ENCODE measurements around the gene TOM1L1.

The TOM1L1 gene

GRCh38 chr17:54945671-54946070, 45.0 kb downstream of the TOM1L1 start:
- no peak for DNase-seq (ENCODE audit: low read depth in 2 of 2, low spot score in 1 of 2)

- DNase-seq (ENCODE audit: low read depth in 2 of 2, low spot score in 1 of 2): no peak
Observed at GRCh38 chr17:54947396-54947795, 46.7 kb downstream of the TOM1L1 start.

GRCh38 chr17:54948380-54948779, 47.7 kb downstream of the TOM1L1 start:
- no peak for DNase-seq (ENCODE audit: low read depth in 2 of 2, low spot score in 1 of 2)

GRCh38 chr17:54950116-54950515, 49.5 kb downstream of the TOM1L1 start:
- no peak for DNase-seq (ENCODE audit: low read depth in 2 of 2, low spot score in 1 of 2)

GRCh38 chr17:54951286-54951685, 50.6 kb downstream of the TOM1L1 start:
- DNase-seq (ENCODE audit: low read depth in 2 of 2, low spot score in 1 of 2): no peak

GRCh38 chr17:54956791-54957190, 56.1 kb downstream of the TOM1L1 start:
- no peak for DNase-seq (ENCODE audit: low read depth in 2 of 2, low spot score in 1 of 2)

GRCh38 chr17:54967621-54968261, 67.1 kb downstream of the TOM1L1 start:
- DNase-seq (ENCODE audit: low read depth in 2 of 2, low spot score in 1 of 2): no peak

- peak; percentile 79 to 83 for DNase-seq (ENCODE audit: low read depth in 2 of 2, low spot score in 1 of 2)
Observed at GRCh38 chr17:54968262-54968987, 67.8 kb downstream of the TOM1L1 start, which contains the start of the genes COX11 and STXBP4. Gene COX11, minus strand, starts transcription at chr17:54968654. Its CDS starts 8 bp downstream, at chr17:54968646. Gene STXBP4, plus strand, starts transcription at chr17:54968765. Its CDS starts 17,455 bp downstream, at chr17:54986220.

- peak; percentile 6 to 13 for DNase-seq (ENCODE audit: low read depth in 2 of 2, low spot score in 1 of 2)
Observed at GRCh38 chr17:54968988-54969332, 68.3 kb downstream of the TOM1L1 start.

GRCh38 chr17:54969658-54970572, 69.3 kb downstream of the TOM1L1 start:
- no peak for DNase-seq (ENCODE audit: low read depth in 2 of 2, low spot score in 1 of 2)

- DNase-seq (ENCODE audit: low read depth in 2 of 2, low spot score in 1 of 2): no peak
Observed at GRCh38 chr17:54971147-54971546, 70.5 kb downstream of the TOM1L1 start.

- DNase-seq (ENCODE audit: low read depth in 2 of 2, low spot score in 1 of 2): no peak
Observed at GRCh38 chr17:54971901-54972300, 71.2 kb downstream of the TOM1L1 start.

- no peak for DNase-seq (ENCODE audit: low read depth in 2 of 2, low spot score in 1 of 2)
Observed at GRCh38 chr17:54972406-54973138, 71.9 kb downstream of the TOM1L1 start.

- no peak for DNase-seq (ENCODE audit: low read depth in 2 of 2, low spot score in 1 of 2)
Observed at GRCh38 chr17:54974759-54975158, 74.1 kb downstream of the TOM1L1 start.

- no peak for DNase-seq (ENCODE audit: low read depth in 2 of 2, low spot score in 1 of 2)
Observed at GRCh38 chr17:54976316-54976715, 75.7 kb downstream of the TOM1L1 start.

- DNase-seq (ENCODE audit: low read depth in 2 of 2, low spot score in 1 of 2): no peak
Observed at GRCh38 chr17:54977744-54978143, 77.1 kb downstream of the TOM1L1 start.

GRCh38 chr17:54979657-54980056, 79.0 kb downstream of the TOM1L1 start:
- no peak for DNase-seq (ENCODE audit: low read depth in 2 of 2, low spot score in 1 of 2)

GRCh38 chr17:54980375-54980774, 79.7 kb downstream of the TOM1L1 start:
- no peak for DNase-seq (ENCODE audit: low read depth in 2 of 2, low spot score in 1 of 2)

- no peak for DNase-seq (ENCODE audit: low read depth in 2 of 2, low spot score in 1 of 2)
Observed at GRCh38 chr17:54982399-54982798, 81.7 kb downstream of the TOM1L1 start.

GRCh38 chr17:54983260-54983659, 82.6 kb downstream of the TOM1L1 start:
- no peak for DNase-seq (ENCODE audit: low read depth in 2 of 2, low spot score in 1 of 2)

- DNase-seq (ENCODE audit: low read depth in 2 of 2, low spot score in 1 of 2): no peak
Observed at GRCh38 chr17:54985476-54985875, 84.8 kb downstream of the TOM1L1 start.
